ENCODE data around the gene CENPK.
"Not testable (repeated sequence)": the region's sequence is repeated elsewhere in the genome, so short reads cannot be mapped to it uniquely, and the experiment has no call there.

CENPK gene, protein sequence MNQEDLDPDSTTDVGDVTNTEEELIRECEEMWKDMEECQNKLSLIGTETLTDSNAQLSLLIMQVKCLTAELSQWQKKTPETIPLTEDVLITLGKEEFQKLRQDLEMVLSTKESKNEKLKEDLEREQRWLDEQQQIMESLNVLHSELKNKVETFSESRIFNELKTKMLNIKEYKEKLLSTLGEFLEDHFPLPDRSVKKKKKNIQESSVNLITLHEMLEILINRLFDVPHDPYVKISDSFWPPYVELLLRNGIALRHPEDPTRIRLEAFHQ

GRCh38 chr5:65562731-65563701 is at the start of gene CENPK, which contains the start of gene PPWD1:
Gene CENPK, minus strand, starts transcription at chr5:65563168. Its CDS starts 8,261 bp downstream, at chr5:65554907.
Gene PPWD1, plus strand, starts transcription at chr5:65563296. Its CDS starts 15 bp downstream, at chr5:65563311.
- peak; percentile 94 for DNase-seq

- no peak for DNase-seq
Observed at GRCh38 chr5:65612298-65612907, 49.4 kb upstream of the CENPK start.

- no peak for DNase-seq
Observed at GRCh38 chr5:65611524-65611923, 48.6 kb upstream of the CENPK start.

- not testable (repeated sequence) for DNase-seq
Observed at GRCh38 chr5:65601761-65602160, 38.8 kb upstream of the CENPK start.

GRCh38 chr5:65588694-65589093 is 25.7 kb upstream of the CENPK start:
- no peak for DNase-seq

GRCh38 chr5:65577141-65577540 is 14.2 kb upstream of the CENPK start:
- no peak for DNase-seq

GRCh38 chr5:65570598-65571226 is 7.7 kb upstream of the CENPK start:
- DNase-seq, result no peak

GRCh38 chr5:65566505-65566904 is 3.5 kb upstream of the CENPK start:
- no peak for DNase-seq

GRCh38 chr5:65563777-65564176 is 809 bp upstream of the CENPK start:
- no peak for DNase-seq

GRCh38 chr5:65556718-65557117 is 6.2 kb downstream of the CENPK start:
- DNase-seq, result no peak

GRCh38 chr5:65556181-65556580 is 6.8 kb downstream of the CENPK start:
- DNase-seq, result no peak

DNA sequence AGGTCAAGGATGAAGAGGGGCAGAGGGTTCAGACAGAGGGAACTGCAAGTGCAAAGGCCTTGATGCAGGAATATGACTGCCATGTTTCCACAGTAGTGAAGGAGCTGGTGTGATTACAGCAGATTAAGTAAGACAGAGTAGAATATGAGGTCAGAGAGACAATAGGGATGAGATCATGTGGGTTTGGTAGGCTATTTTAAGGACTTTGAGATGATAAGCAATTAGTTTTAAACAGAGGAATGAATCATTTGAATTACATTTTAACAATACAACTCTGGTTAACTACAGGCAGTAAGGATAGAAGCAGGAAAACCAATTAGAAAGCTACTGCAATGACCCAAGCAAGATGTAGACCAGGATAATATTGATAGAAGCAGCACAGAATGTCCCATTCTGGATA is 7.7 kb downstream of the CENPK start:
- no peak for DNase-seq

DNA sequence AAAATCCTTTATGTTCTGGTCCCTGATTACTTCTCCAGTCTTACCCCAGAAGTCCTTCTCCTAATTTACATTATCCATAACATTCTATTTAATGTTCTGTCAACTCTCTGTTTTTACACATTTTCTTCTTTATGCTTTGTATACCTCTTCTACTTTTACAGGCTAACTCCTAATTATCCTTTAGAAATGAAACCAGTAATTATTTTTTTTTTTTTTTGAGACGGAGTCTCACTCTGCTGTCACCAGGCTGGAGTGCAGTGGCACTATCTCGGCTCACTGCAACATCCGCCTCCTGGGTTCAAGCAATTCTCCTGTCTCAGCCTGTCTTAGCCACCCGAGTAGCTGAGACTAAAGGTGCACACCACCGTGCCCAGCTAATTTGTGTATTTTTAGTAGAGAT is 9.0 kb downstream of the CENPK start:
- no peak for DNase-seq

DNA sequence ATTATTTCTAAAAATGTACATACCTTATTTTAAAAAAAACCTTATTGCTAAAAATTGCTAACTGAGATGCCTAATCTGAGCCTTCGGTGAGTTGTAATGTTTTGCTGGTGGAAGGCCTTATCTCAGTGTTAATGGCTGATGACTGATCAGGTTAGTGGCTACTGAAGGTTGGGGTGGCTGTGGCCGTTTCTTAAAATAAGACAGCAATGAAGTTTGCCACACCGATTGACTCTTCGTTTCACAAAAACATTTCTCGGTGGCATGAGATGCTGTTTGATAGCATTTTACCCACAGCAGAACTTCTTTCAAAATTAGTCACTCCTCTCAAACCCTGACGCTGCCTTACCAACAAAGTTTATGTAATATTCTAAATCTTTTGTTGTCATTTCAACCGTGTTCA is 14.7 kb downstream of the CENPK start:
- no peak for DNase-seq

DNA sequence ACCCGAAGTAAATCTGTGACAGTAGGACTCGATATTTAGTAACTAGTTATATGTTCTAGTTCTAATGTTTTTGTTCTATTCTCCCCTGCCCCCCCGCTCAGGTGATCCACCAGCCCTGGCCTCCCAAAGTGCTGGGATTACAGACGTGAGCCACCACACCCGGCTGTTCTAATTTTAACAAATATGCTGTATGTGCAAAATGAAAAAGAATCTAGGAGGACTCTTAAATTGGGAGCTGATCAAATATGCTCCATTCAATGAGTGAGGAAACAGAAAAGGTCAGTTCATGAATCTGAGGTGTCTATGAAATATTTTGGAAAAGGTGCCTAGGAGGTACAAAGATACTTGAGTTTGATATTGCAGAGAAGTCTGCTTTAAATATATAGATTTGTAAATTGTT is 16.8 kb downstream of the CENPK start:
- no peak for DNase-seq

GRCh38 chr5:65544473-65544872 is 18.5 kb downstream of the CENPK start:
- no peak for DNase-seq

GRCh38 chr5:65539827-65540226 is 23.1 kb downstream of the CENPK start:
- no peak for DNase-seq

- no peak for DNase-seq
Observed at GRCh38 chr5:65535529-65535987, 27.4 kb downstream of the CENPK start.

- DNase-seq, result no peak
Observed at GRCh38 chr5:65530904-65531303, 32.1 kb downstream of the CENPK start.

DNA sequence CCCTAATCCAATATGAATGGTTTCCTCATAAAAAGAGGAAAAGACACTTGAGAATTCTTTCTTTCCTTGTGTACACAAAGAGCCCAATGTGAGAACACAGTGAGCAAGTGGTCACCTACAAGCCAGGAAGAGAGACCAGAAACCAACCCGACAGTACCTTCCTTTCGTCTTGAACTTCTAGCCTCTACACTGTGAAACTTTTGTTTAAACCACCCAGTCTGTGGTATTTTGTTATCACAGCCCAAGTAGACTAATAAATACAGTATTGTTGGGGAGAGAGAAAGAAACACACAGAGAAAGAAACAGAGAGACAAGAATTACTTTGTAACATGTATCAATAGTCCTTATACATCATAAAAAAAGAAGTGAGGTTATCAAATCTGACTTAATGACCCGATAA is 37.2 kb downstream of the CENPK start:
- no peak for DNase-seq

DNA sequence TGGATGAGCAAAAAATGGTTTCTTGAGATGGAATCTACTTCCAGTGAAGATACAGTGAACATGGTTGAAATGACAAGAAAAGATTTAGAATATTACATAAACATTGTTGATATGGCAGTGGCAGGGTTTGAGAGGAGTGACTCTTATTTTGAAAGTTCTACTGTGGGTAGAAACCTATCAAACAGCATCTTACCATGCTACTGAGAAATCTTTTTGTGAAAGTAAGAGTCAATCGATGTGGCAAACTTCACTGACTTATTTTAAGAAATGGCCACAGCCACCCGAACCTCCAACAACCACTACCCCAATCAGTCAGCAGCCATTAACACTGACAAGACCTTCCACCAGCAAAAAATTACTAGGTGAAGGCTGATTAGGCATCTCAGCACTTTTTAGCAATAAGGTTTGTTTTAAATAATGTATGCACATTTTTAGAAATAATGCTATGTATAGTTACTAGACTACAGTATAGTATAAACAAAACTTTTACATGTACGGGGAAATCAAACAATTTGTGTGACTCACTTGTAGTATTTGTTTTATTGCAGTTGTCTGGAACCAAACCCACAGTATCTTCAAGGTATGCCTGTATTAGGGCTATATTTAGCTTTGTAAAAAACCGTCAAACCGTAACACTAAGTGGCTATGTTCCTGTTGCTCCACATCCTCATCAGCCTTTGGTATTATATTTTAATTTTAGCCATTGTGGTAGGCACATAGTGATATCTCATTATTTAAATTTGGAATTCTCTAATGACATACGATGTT is 50.6 kb downstream of the CENPK start:
- DNase-seq, result no peak

GRCh38 chr5:65508978-65509377 is 54.0 kb downstream of the CENPK start:
- no peak for DNase-seq
